NB4 (cell line): ENCODE results near the gene ZER1.
"Not testable (repeated sequence)": the region's sequence is repeated elsewhere in the genome, so short reads cannot be mapped to it uniquely, and the experiment has no call there.

ENCODE experiments used
- DNase-seq: peaks from one replicate; pipeline ENCODE4 v3.0.0; 2010; ENCODE audit warnings: low read depth
- H3K4me3 ChIP-seq: one replicate; pipeline ENCODE4 v1.5.1; 2011; ENCODE audit warnings: mild to moderate bottlenecking, low read depth, low read length, moderate library complexity
- MYC ChIP-seq: IDR thresholded peaks from 2 replicates; pipeline ENCODE4 v1.6.1; 2011; ENCODE audit warnings: low read depth, low read length
- POLR2A ChIP-seq: IDR thresholded peaks from 2 replicates; pipeline ENCODE4 v1.6.1; 2011; ENCODE audit warnings: mild to moderate bottlenecking; ENCODE audit not compliant: insufficient read length; ENCODE audit errors: extremely low read depth
- TF ChIP-seq, protein P1 (sequence below): IDR thresholded peaks from one replicate; pipeline ENCODE4 v1.5.1; 2012; ENCODE audit warnings: low read depth, low read length
- TF ChIP-seq, protein P2 (sequence below): IDR thresholded peaks from 2 replicates; pipeline ENCODE4 v1.6.1; 2011; ENCODE audit warnings: low read depth, low read length

Gene ZER1

DNA sequence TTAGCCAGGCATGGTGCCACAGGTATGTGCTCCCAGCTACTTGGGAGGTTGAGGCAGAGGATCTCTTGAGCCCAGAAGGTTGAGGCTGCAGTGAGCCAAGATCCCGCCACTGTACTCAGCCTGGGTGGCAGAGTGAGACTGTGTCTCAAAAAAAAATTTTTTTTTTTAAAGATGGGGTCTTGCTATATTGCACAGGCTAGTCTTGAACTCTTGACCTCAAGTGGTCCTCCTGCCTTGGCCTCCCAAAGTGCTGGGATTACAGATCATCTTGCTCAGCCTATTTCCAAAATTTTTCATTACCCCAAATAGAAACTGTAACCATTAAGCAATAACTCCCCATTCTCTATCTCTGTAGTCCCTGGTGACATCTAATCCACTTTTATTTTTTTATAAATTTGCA is 10.9 kb upstream of the ZER1 start:
- no peak overlapping the region for H3K4me3 ChIP-seq
- no peak for TF ChIP-seq POLR2A
- no peak for TF ChIP-seq MYC
- TF ChIP-seq, protein P1, sequence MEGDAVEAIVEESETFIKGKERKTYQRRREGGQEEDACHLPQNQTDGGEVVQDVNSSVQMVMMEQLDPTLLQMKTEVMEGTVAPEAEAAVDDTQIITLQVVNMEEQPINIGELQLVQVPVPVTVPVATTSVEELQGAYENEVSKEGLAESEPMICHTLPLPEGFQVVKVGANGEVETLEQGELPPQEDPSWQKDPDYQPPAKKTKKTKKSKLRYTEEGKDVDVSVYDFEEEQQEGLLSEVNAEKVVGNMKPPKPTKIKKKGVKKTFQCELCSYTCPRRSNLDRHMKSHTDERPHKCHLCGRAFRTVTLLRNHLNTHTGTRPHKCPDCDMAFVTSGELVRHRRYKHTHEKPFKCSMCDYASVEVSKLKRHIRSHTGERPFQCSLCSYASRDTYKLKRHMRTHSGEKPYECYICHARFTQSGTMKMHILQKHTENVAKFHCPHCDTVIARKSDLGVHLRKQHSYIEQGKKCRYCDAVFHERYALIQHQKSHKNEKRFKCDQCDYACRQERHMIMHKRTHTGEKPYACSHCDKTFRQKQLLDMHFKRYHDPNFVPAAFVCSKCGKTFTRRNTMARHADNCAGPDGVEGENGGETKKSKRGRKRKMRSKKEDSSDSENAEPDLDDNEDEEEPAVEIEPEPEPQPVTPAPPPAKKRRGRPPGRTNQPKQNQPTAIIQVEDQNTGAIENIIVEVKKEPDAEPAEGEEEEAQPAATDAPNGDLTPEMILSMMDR = no peak
- TF ChIP-seq, protein P2, sequence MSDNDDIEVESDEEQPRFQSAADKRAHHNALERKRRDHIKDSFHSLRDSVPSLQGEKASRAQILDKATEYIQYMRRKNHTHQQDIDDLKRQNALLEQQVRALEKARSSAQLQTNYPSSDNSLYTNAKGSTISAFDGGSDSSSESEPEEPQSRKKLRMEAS = no peak
- DNase-seq = no peak

DNA sequence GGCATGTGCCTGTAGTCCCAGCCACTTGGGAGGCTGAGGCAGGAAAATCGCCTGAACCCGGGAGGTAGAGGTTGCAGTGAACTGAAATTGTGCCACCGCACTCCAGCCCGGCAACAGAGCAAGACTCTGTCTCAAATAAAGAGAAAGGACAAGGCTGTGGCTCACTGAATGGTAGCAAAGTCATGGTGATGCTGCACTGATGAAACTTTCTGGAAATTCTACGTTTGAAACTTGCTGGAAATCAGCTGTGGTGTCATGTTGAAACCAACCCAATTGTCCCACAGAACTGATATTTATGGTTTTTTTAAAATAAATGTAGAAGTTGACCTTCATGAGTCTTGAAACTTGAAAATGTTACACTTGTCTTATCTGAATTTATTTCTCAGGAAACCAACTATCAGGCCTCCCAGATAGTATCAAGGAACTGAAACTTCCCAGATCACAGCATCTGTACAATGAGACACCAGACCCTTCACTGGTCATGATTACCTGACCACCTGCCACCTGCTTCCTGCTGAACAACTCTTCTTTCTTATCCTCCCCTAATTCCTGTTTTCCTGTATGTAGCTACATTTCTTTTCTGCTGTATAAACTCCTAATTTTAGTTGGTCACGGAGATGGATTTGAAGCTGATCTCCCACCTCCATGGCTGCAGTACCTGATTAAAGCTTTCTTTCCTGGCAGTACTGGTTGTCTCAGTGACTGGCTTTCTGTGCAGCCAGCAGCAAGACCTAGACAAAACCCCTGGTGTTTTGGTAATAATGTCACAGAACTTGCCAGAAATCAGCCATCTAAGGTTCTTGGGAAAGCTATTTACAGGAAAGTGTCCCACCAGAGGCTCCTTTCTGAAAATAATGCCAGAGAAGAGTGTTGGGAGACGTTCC is 9.7 kb upstream of the ZER1 start:
- TF ChIP-seq, protein P2 = no peak
- TF ChIP-seq, protein P1 = no peak
- TF ChIP-seq POLR2A (no peak), MYC (no peak)
- no peak for DNase-seq
- H3K4me3 ChIP-seq = no peak overlapping the region

DNA sequence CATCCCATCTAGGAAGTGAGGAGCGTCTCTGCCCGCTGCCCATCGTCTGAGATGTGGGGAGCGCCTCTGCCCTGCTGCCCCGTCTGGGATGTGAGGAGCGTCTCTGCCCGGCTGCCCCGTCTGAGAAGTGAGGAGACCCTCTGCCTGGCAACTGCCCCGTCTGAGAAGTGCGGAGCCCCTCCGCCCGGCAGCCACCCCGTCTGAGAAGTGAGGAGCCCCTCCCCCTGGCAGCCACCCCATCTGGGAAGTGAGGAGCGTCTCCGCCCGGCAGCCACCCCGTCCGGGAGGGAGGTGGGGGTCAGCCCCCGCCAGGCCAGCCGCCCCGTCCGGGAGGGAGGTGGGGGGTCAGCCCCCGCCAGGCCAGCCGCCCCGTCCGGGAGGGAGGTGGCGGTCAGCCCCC is 8.4 kb upstream of the ZER1 start:
- H3K4me3 ChIP-seq, DNase-seq: not testable (repeated sequence)

DNA sequence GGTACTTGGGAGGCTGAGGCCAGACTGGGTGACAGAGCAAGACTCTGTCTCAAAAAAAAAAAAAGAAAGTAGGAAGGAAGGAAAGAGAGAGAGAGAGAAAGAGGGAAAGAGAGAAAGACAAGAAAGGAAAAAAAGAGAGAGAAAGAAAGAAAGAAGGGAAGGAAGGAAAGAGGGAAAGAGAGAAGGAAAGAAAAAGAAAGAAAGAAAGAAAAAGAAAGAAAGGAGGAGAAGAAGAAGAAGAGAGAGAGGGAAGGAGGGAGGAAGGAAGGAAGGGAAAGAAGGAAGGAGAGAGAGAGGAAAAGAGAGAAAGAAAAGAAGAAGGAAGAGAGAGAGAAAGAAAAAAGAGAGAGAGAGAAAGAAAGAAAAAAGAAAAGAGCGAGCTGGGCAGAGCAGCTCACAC is 3.1 kb upstream of the ZER1 start:
- TF ChIP-seq POLR2A (no peak), MYC (no peak)
- TF ChIP-seq, protein P1 = no peak
- TF ChIP-seq, protein P2 = no peak
- DNase-seq = no peak
- no peak overlapping the region for H3K4me3 ChIP-seq

DNA sequence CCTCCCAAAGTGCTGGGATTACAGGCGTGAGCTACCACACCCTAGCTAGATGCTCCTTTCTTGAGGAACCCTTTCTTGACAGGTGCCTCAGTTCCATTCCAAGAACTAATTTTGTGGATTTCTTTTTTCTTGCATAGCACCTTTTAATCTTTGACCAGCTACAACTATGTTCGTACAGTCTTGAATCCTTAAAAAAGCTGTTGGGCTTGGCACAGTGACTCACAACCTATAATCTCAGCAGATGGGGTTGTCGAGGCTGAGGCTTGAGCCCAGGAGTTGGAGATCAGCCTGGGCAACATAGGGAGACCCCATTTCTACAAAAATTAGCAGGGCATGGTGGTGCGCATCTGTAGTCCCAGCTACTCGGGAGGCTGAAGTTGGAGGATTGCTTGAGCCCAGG is 1.3 kb upstream of the ZER1 start:
- H3K4me3 ChIP-seq = no peak overlapping the region
- TF ChIP-seq MYC = no peak
- TF ChIP-seq, protein P2 = no peak
- TF ChIP-seq POLR2A = no peak
- TF ChIP-seq, protein P1 = no peak
- DNase-seq = no peak

DNA sequence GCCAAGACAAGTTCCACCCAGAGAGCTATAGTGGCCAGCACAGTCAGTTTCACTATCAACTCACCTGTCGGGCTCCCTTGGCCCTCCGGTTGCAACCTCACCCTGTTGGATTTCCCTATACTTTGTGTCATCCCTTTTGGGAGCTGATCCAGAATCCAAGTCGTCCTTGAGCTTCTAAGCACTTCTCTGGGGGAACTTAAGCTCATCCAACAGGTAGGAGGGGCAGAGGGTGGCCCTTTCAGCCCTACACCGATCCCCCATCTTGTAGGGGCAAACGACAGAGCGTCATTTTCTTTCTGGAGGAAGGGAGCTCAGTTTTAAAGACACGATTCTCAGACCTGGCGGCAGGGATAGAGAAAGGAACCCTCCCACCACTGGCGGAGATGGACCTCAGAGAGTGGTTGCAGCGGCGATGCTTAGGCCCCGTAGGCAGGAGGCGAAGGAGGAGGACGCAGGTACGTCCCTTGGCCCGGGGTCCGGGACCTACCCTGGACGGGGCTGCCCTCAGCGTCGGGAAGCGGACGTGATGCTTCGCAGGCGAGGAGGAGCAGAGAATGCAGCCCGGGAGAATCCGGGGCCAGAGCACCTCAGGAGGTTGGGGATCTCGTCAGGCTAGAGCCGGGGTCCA is 519 bp downstream of the ZER1 start:
- no peak for DNase-seq

More for the DNA sequence above, 519 bp downstream of the ZER1 start:
- TF ChIP-seq, protein P2 = no peak
- TF ChIP-seq POLR2A (no peak), MYC (no peak)
- TF ChIP-seq, protein P1 = no peak
- peak overlapping the region; percentile 84 for H3K4me3 ChIP-seq
